Uterus (tissue), 2 donors: ENCODE data around the gene SCP2.

Source experiments
- POLR2A ChIP-seq, 2 donors: fragments of 450-650 bp; IDR thresholded peaks; one replicate each; pipeline ENCODE4 v1.6.1; 2016; ENCODE audit warnings: antibody characterized with exemption in 2 of 2, mild to moderate bottlenecking in 1 of 2, moderate library complexity in 1 of 2
- TF ChIP-seq, protein P1 (sequence below), 4 experiments: fragments of 200-600 bp in 2 of 4; fragments of 450-650 bp in 2 of 4; sonication (generic) in 2 of 4; IDR thresholded peaks; one replicate each; pipeline ENCODE4 v1.5.1; 2016 to 2019; ENCODE audit warnings: antibody characterized with exemption in 4 of 4, mild to moderate bottlenecking in 2 of 4, moderate library complexity in 1 of 4

DNA sequence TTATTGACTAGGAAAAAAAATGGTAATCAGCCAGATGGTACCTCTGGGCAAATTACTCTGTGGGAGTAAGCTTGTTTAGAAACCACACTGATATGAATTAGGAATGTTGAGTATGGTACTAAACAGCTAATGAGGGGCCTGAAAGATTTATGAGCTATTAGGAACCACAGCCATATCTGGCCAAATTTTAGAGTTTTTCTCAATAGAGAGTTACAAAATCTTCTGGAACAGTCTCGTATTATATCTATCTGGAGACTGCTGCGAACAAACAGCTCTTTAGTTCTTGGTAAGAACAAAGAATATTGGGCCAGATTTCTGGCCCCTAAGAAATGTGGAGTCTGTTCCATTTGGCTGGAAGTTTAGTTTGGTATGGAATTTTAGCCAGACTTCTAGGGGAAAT is 130.1 kb downstream of the SCP2 start:
- TF ChIP-seq, protein P1, sequence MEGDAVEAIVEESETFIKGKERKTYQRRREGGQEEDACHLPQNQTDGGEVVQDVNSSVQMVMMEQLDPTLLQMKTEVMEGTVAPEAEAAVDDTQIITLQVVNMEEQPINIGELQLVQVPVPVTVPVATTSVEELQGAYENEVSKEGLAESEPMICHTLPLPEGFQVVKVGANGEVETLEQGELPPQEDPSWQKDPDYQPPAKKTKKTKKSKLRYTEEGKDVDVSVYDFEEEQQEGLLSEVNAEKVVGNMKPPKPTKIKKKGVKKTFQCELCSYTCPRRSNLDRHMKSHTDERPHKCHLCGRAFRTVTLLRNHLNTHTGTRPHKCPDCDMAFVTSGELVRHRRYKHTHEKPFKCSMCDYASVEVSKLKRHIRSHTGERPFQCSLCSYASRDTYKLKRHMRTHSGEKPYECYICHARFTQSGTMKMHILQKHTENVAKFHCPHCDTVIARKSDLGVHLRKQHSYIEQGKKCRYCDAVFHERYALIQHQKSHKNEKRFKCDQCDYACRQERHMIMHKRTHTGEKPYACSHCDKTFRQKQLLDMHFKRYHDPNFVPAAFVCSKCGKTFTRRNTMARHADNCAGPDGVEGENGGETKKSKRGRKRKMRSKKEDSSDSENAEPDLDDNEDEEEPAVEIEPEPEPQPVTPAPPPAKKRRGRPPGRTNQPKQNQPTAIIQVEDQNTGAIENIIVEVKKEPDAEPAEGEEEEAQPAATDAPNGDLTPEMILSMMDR (IDR thresholded peaks at IDR 0.05): no peak
- TF ChIP-seq POLR2A (IDR thresholded peaks at IDR 0.05): no peak
